GM12873 (cell line): Measurements from ENCODE around the gene PLAGL2.

Experiments
- TF ChIP-seq, protein P1 (sequence below): IDR thresholded peaks from 2 replicates; pipeline ENCODE4 v1.5.1; 2012; ENCODE audit warnings: low read depth, mild to moderate bottlenecking, moderate library complexity, low read length, control low read depth; ENCODE audit not compliant: insufficient read depth; ENCODE audit errors: missing control alignments

PLAGL2 gene

DNA sequence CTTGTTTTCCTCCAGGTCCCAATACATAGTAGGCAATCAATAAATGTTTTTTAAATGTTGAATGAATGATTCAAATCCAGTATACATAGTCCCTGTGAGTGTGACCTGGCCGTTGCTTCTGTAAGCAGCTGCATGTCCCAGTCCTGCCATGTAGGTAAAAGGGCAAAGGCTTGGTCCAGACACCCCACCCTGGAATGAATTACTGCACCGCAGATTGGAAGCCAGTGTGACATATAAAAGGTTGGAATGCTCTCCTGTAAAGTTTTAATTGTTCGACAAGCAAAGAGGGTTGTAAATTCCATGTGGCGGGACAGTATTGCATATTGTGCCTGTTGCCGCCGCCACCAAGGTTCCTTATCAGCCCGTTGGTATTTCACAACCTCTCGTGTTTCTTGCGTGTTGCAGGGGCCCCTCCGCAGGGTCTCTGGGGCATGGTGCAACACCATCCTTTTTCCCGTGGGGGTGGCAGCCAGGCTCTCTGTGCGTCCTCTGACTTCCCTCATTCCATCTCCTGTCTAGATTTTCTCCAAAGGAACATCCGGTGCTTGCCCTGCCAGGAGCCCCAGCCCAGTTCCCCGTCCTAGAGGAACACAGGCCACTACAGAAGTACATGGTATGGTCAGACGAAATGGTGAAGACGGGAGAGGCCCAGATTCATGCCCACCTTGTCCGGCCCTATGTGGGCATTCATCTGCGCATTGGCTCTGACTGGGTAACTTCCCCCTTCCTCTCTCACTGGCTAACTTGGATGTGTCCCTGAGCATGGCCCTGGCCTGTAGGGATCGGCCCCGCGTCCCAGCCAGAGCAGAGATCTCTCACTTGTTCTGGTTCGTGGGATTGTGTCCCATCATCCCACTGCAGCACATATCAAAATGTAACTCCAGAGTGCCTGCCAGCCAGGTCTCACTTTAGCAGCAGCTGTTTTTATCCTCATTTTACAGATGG, 20.5 kb upstream of the PLAGL2 start:
- TF ChIP-seq, protein P1, sequence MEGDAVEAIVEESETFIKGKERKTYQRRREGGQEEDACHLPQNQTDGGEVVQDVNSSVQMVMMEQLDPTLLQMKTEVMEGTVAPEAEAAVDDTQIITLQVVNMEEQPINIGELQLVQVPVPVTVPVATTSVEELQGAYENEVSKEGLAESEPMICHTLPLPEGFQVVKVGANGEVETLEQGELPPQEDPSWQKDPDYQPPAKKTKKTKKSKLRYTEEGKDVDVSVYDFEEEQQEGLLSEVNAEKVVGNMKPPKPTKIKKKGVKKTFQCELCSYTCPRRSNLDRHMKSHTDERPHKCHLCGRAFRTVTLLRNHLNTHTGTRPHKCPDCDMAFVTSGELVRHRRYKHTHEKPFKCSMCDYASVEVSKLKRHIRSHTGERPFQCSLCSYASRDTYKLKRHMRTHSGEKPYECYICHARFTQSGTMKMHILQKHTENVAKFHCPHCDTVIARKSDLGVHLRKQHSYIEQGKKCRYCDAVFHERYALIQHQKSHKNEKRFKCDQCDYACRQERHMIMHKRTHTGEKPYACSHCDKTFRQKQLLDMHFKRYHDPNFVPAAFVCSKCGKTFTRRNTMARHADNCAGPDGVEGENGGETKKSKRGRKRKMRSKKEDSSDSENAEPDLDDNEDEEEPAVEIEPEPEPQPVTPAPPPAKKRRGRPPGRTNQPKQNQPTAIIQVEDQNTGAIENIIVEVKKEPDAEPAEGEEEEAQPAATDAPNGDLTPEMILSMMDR, result no peak

- TF ChIP-seq, protein P1, result no peak
These were observed 19.8 kb upstream of the PLAGL2 start for GRCh38 chr20:32227306-32227705.

- TF ChIP-seq, protein P1, result no peak
These were observed 18.8 kb upstream of the PLAGL2 start for GRCh38 chr20:32226391-32226790.

- TF ChIP-seq, protein P1, result no peak
These were observed 16.9 kb upstream of the PLAGL2 start for GRCh38 chr20:32224463-32224862.

- TF ChIP-seq, protein P1, result no peak
These were observed 10.8 kb upstream of the PLAGL2 start for GRCh38 chr20:32218156-32218900.

DNA sequence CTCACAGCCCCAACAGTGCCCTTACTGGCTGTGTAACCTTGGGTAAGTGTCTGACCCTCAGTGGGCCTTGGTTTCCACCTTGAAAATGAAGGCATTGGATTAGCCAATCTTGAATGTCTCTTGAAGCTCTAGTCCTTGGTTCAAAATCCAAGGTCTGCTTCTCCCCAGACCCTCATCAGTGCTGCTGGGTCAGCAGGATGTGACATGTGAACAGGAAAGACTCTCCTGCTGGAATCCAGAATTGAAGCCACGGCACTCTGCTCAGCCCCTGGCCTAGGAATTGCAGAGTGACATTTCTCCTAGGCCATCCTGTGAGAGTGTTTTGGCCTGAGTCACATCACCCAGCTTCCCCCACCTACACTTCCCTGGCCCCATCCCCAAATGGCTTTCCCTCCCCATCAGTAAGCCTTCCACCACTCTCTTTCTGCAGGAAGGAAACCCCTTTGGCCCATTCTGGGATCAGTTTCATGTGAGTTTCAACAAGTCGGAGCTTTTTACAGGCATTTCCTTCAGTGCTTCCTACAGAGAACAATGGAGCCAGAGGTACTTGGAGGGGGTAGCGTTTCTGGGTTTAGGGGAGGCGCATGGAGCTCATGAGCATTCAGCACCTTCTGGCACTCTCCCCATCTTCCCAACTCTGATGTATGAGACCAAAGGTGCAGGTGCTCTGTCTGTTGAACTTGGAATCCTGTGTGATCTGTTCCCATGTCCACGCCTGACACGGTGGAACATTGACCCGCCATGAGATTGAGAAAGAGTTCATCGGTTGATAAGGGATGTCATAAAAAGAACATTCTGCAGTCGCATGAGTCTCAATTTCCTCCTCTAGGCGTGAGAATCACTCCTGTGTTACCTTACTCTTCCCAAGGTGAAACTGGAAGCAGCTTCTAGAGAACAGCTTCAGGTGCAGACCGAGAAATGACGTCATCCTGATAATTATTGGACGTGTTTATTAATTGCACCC, 8.9 kb upstream of the PLAGL2 start:
- TF ChIP-seq, protein P1, result no peak
